ENCODE data around the gene MTREX. TPM values are rescaled to one million over a fixed set of nuclear protein-coding genes. Genes with fewer than 3 reads are reported as not detected.

MTREX gene
- total and polyA plus RNA-seq, 2 donors (not counting 1 experiment from before 2014, with no cell fraction given) = 7.9 to 94.0 TPM

- H3K9me3 Mint-ChIP-seq (ENCODE audit: insufficient read depth) = no peaks in the 10 kb centered on the region
- no peaks in the 10 kb centered on the region for H3K27me3 ChIP-seq (replicated peaks in 1 of 4; ENCODE audit: control extremely low read depth in 1 of 4, control insufficient read depth in 3 of 4, insufficient read depth in 4 of 4, low read length in 3 of 4)
- no peak overlapping the region for H2AFZ ChIP-seq (ENCODE audit: insufficient read depth, low read depth, low read length, poor library complexity, severe bottlenecking)
- H3K27me3 Mint-ChIP-seq = no peaks in the 10 kb centered on the region
- H3K27ac ChIP-seq (ENCODE audit: low read length in 2 of 2) = no peak overlapping the region
- H3K4me3 Mint-ChIP-seq = no peak overlapping the region
- DNase-seq = no peak
- peaks cover 14% of the 10 kb centered on the region for H3K4me1 Mint-ChIP-seq
- POLR2A ChIA-PET = no interaction called here
- H3K4me1 ChIP-seq (ENCODE audit: control insufficient read depth in 2 of 2, insufficient read depth in 2 of 2, low read length in 2 of 2) = no peaks in the 10 kb centered on the region
- peaks cover 5% of the 10 kb centered on the region for H4K20me1 ChIP-seq (ENCODE audit: control insufficient read depth, insufficient read depth, low read length, poor library complexity, severe bottlenecking)
- no peak overlapping the region for H3K4me3 ChIP-seq (ENCODE audit: control extremely low read depth in 1 of 5, extremely low read depth in 1 of 5, insufficient read depth in 1 of 5, low read depth in 2 of 5, low read length in 4 of 5)
- peaks cover 31% of the 10 kb centered on the region for H3K79me2 ChIP-seq (ENCODE audit: control insufficient read depth, insufficient read depth, low read length)
- H3K36me3 ChIP-seq (replicated peaks in 1 of 2; ENCODE audit: control extremely low read depth in 1 of 2, control insufficient read depth in 1 of 2, extremely low read depth in 1 of 2, insufficient read depth in 2 of 2, low read length in 1 of 2) = peaks cover 5 to 33% of the 10 kb centered on the region in 2 experiments
- whole genome bisulfite sequencing (ENCODE audit: insufficient coverage) = no CpG with 5 or more reads among the region's 5 CpGs
- H3K27ac Mint-ChIP-seq = no peak overlapping the region
- no peak overlapping the region for H3K9ac ChIP-seq (ENCODE audit: low read length)
- TF ChIP-seq CTCF (IDR thresholded peaks at IDR 0.05) (no peak), EZH2 (IDR thresholded peaks at IDR 0.05; ENCODE audit: borderline replicate concordance, insufficient read depth, low read depth, low read length, poor library complexity, severe bottlenecking) (no peak)
- H3K4me2 ChIP-seq (replicated peaks; ENCODE audit: low read depth, low read length, poor library complexity, severe bottlenecking) = no peak overlapping the region
- no peak for ATAC-seq (ENCODE audit: low read depth)
- no peaks in the 10 kb centered on the region for H3K9me3 ChIP-seq (ENCODE audit: control extremely low read depth in 1 of 3, control insufficient read depth in 2 of 3, insufficient read depth in 1 of 3, low read length in 2 of 3)
- CTCF ChIA-PET = interaction anchor here (1.6 kb wide), 1 partner anchor 366 kb away, joined by 10 read pairs; no protein-coding TSS in a partner anchor
- intact Hi-C loops (cut with micrococcal nuclease) = loop anchor here (2.0 kb wide), 2 partner anchors 17 to 365 kb away; no protein-coding TSS in a partner anchor
Observed at GRCh38 chr5:55325621-55326020, 17.8 kb downstream of the MTREX start.

GRCh38 chr5:55327281-55327680 lies 19.5 kb downstream of the MTREX start:
- Mint-ChIP-seq H3K9me3 (ENCODE audit: insufficient read depth) (no peaks in the 10 kb centered on the region), H3K27me3 (no peaks in the 10 kb centered on the region), H3K27ac (no peak overlapping the region), H3K4me1 (peaks cover 12% of the 10 kb centered on the region), H3K4me3 (no peak overlapping the region)
- no peak for TF ChIP-seq EZH2 (IDR thresholded peaks at IDR 0.05; ENCODE audit: borderline replicate concordance, insufficient read depth, low read depth, low read length, poor library complexity, severe bottlenecking)
- TF ChIP-seq CTCF (IDR thresholded peaks at IDR 0.05) = no peak
- DNase-seq (no peak), ATAC-seq (ENCODE audit: low read depth) (no peak)
- WGBS (ENCODE audit: insufficient coverage) = no CpG with 5 or more reads among the region's 2 CpGs
- ChIA-PET POLR2A (no interaction called here), CTCF (interaction anchor here (0.6 kb wide), 1 partner anchor 45 kb away, joined by 4 read pairs; no protein-coding TSS in a partner anchor)
- no peaks in the 10 kb centered on the region for H3K4me1 ChIP-seq (ENCODE audit: control insufficient read depth in 2 of 2, insufficient read depth in 2 of 2, low read length in 2 of 2)
- peaks cover 9 to 47% of the 10 kb centered on the region in 2 experiments for H3K36me3 ChIP-seq (replicated peaks in 1 of 2; ENCODE audit: control extremely low read depth in 1 of 2, control insufficient read depth in 1 of 2, extremely low read depth in 1 of 2, insufficient read depth in 2 of 2, low read length in 1 of 2)
- no peak overlapping the region for H2AFZ ChIP-seq (ENCODE audit: insufficient read depth, low read depth, low read length, poor library complexity, severe bottlenecking)
- no peak overlapping the region for H3K9ac ChIP-seq (ENCODE audit: low read length)
- no peak overlapping the region for H3K27ac ChIP-seq (ENCODE audit: low read length in 2 of 2)
- H3K4me3 ChIP-seq (ENCODE audit: control extremely low read depth in 1 of 5, extremely low read depth in 1 of 5, insufficient read depth in 1 of 5, low read depth in 2 of 5, low read length in 4 of 5) = no peak overlapping the region
- H3K27me3 ChIP-seq (replicated peaks in 1 of 4; ENCODE audit: control extremely low read depth in 1 of 4, control insufficient read depth in 3 of 4, insufficient read depth in 4 of 4, low read length in 3 of 4) = no peaks in the 10 kb centered on the region
- H4K20me1 ChIP-seq (ENCODE audit: control insufficient read depth, insufficient read depth, low read length, poor library complexity, severe bottlenecking) = no peaks in the 10 kb centered on the region
- intact Hi-C loops (cut with micrococcal nuclease) = no loop called here
- H3K79me2 ChIP-seq (ENCODE audit: control insufficient read depth, insufficient read depth, low read length) = peaks cover 32% of the 10 kb centered on the region
- H3K9me3 ChIP-seq (ENCODE audit: control extremely low read depth in 1 of 3, control insufficient read depth in 2 of 3, insufficient read depth in 1 of 3, low read length in 2 of 3) = no peaks in the 10 kb centered on the region
- H3K4me2 ChIP-seq (replicated peaks; ENCODE audit: low read depth, low read length, poor library complexity, severe bottlenecking) = no peak overlapping the region

All from B cell (primary cell).